GM12878 (cell line): ENCODE data around the gene C4B.
"Not testable (repeated sequence)": the region's sequence is repeated elsewhere in the genome, so short reads cannot be mapped to it uniquely, and the experiment has no call there.

ENCODE experiments used
- CTCF ChIP-seq, 3 experiments: IDR thresholded peaks in 2 of 3; conservative IDR thresholded peaks in 1 of 3; 2 replicates each; pipeline ENCODE4 v1.5.1; 2011; ENCODE audit warnings: low read depth in 3 of 3, low read length in 3 of 3, mild to moderate bottlenecking in 3 of 3, control low read depth in 2 of 3, moderate library complexity in 2 of 3, inconsistent platforms in 1 of 3, mixed read lengths in 1 of 3; ENCODE audit not compliant: control insufficient read depth in 2 of 3, insufficient read depth in 1 of 3; ENCODE audit errors: extremely low read depth in 1 of 3
- ESRRA ChIP-seq: IDR thresholded peaks from 2 replicates; pipeline ENCODE4 v1.6.1; 2012; ENCODE audit warnings: mild to moderate bottlenecking, low read length, improper control_type of control experiment
- MTA3 ChIP-seq: IDR thresholded peaks from 2 replicates; pipeline ENCODE4 v1.6.1; 2012; ENCODE audit warnings: low read length, inconsistent platforms, borderline replicate concordance
- SRF ChIP-seq, 2 experiments: IDR thresholded peaks; 2 replicates each; pipeline ENCODE4 v1.6.1; 2011; ENCODE audit warnings: low read depth in 2 of 2, low read length in 2 of 2, mild to moderate bottlenecking in 1 of 2, moderate library complexity in 1 of 2

- TF ChIP-seq CTCF (IDR thresholded peaks at IDR 0.05 in 2 of 3, conservative IDR thresholded peaks at IDR 0.05 in 1 of 3; ENCODE audit: control insufficient read depth in 2 of 3, extremely low read depth in 1 of 3, insufficient read depth in 1 of 3, low read depth in 3 of 3, low read length in 3 of 3); SRF (IDR thresholded peaks at IDR 0.05; ENCODE audit: low read depth in 2 of 2, low read length in 2 of 2); ESRRA; MTA3: not testable (repeated sequence)
These were observed 5.1 kb upstream of the C4B start for GRCh38 chr6:32009537-32009936.
